H9 (cell line): ENCODE data around the gene ULBP3. TPM values are rescaled to one million over a fixed set of nuclear protein-coding genes. Genes with fewer than 3 reads are reported as not detected.
"Not testable (repeated sequence)": the region's sequence is repeated elsewhere in the genome, so short reads cannot be mapped to it uniquely, and the experiment has no call there.

Source experiments
- DNase-seq: peaks from one replicate; pipeline ENCODE4 v3.0.0-alpha.2; 2017
- H2AFZ ChIP-seq: one replicate; pipeline ENCODE4 v1.6.1; 2013; ENCODE audit warnings: mild to moderate bottlenecking, low read length, control low read depth, moderate library complexity
- H2AK5ac ChIP-seq: 2 replicates; pipeline ENCODE4 v1.6.1; 2013; ENCODE audit warnings: low read length, control low read depth, mixed read lengths; ENCODE audit not compliant: insufficient read length
- H2BK120ac ChIP-seq: one replicate; pipeline ENCODE4 v1.6.1; 2013; ENCODE audit warnings: low read depth, mild to moderate bottlenecking, low read length, control low read depth, inconsistent platforms; ENCODE audit not compliant: poor library complexity, severe bottlenecking
- H2BK12ac ChIP-seq: 2 replicates; pipeline ENCODE4 v1.6.1; 2013; ENCODE audit warnings: low read length, control low read depth, mixed read lengths, low read depth; ENCODE audit not compliant: insufficient read length
- H2BK15ac ChIP-seq: 2 replicates; pipeline ENCODE4 v1.6.1; 2013; ENCODE audit warnings: low read depth, low read length, control low read depth
- H2BK20ac ChIP-seq: one replicate; pipeline ENCODE4 v1.6.1; 2013; ENCODE audit warnings: low read depth, mild to moderate bottlenecking, low read length, control low read depth, inconsistent platforms; ENCODE audit not compliant: poor library complexity, severe bottlenecking
- H2BK5ac ChIP-seq: 2 replicates; pipeline ENCODE4 v1.6.1; 2013; ENCODE audit warnings: low read length, control low read depth, mixed read lengths; ENCODE audit not compliant: insufficient read length
- H3K14ac ChIP-seq: 2 replicates; pipeline ENCODE4 v1.6.1; 2013; ENCODE audit warnings: low read length, control low read depth; ENCODE audit not compliant: insufficient read depth
- H3K18ac ChIP-seq: 2 replicates; pipeline ENCODE4 v1.6.1; 2013; ENCODE audit warnings: low read depth, mild to moderate bottlenecking, mixed read lengths, low read length, control low read depth; ENCODE audit not compliant: insufficient read length
- H3K23ac ChIP-seq: 2 replicates; pipeline ENCODE4 v1.6.1; 2013; ENCODE audit warnings: low read length, control low read depth, mixed read lengths, low read depth; ENCODE audit not compliant: insufficient read length
- H3K23me2 ChIP-seq: 2 replicates; pipeline ENCODE4 v1.6.1; 2013; ENCODE audit warnings: low read depth, mild to moderate bottlenecking, mixed read lengths, low read length, control low read depth; ENCODE audit not compliant: insufficient read length, poor library complexity, severe bottlenecking
- H3K27ac ChIP-seq: 2 replicates; pipeline ENCODE4 v1.5.1; 2013; ENCODE audit warnings: low read length, control low read depth, mixed read lengths, low read depth; ENCODE audit not compliant: insufficient read length
- H3K27me3 ChIP-seq: 2 replicates; pipeline ENCODE4 v1.6.1; 2013; ENCODE audit warnings: low read length, control low read depth, inconsistent platforms; ENCODE audit not compliant: insufficient read depth
- H3K4ac ChIP-seq: 2 replicates; pipeline ENCODE4 v1.6.1; 2013; ENCODE audit warnings: low read depth, mild to moderate bottlenecking, control low read depth, inconsistent platforms, low read length, moderate library complexity
- H3K4me1 ChIP-seq: 2 replicates; pipeline ENCODE4 v1.6.1; 2013; ENCODE audit warnings: low read length, control low read depth, inconsistent platforms; ENCODE audit not compliant: insufficient read depth
- H3K4me2 ChIP-seq: 2 replicates; pipeline ENCODE4 v1.6.1; 2013; ENCODE audit warnings: low read length, control low read depth, mixed read lengths; ENCODE audit not compliant: insufficient read length, insufficient read depth
- H3K56ac ChIP-seq: 2 replicates; pipeline ENCODE4 v1.6.1; 2013; ENCODE audit warnings: low read depth, mild to moderate bottlenecking, mixed read lengths, low read length, control low read depth; ENCODE audit not compliant: insufficient read length
- H3K79me1 ChIP-seq: 2 replicates; pipeline ENCODE4 v1.6.1; 2013; ENCODE audit warnings: low read depth, mild to moderate bottlenecking, moderate library complexity, low read length, control low read depth, inconsistent platforms; ENCODE audit not compliant: insufficient read depth, poor library complexity, severe bottlenecking
- H3K79me2 ChIP-seq: 2 replicates; pipeline ENCODE4 v1.6.1; 2013; ENCODE audit warnings: low read length, control low read depth, inconsistent platforms; ENCODE audit not compliant: insufficient read depth
- H3K9ac ChIP-seq: 2 replicates; pipeline ENCODE4 v1.6.1; 2013; ENCODE audit warnings: low read length, control low read depth, mixed read lengths; ENCODE audit not compliant: insufficient read length; ENCODE audit errors: extremely low read depth
- H3K9me3 ChIP-seq: one replicate; pipeline ENCODE4 v1.6.1; 2013; ENCODE audit warnings: low read depth, low read length, inconsistent platforms; ENCODE audit not compliant: control insufficient read depth
- H3T11ph ChIP-seq: one replicate; pipeline ENCODE4 v1.6.1; 2013; ENCODE audit warnings: mild to moderate bottlenecking, low read length, control low read depth, inconsistent platforms
- H4K20me1 ChIP-seq: one replicate; pipeline ENCODE4 v1.6.1; 2013; ENCODE audit not compliant: control insufficient read depth, insufficient read length, insufficient read depth
- H4K5ac ChIP-seq: 2 replicates; pipeline ENCODE4 v1.6.1; 2013; ENCODE audit warnings: low read depth, mild to moderate bottlenecking, mixed read lengths, low read length, control low read depth; ENCODE audit not compliant: insufficient read length
- H4K8ac ChIP-seq: replicated peaks from 2 replicates; pipeline ENCODE4 v1.6.1; 2013; ENCODE audit warnings: low read length, control low read depth, mixed read lengths, low read depth; ENCODE audit not compliant: insufficient read length
- H4K91ac ChIP-seq: 2 replicates; pipeline ENCODE4 v1.6.1; 2013; ENCODE audit warnings: low read depth, mild to moderate bottlenecking, moderate library complexity, mixed read lengths, low read length, control low read depth; ENCODE audit not compliant: insufficient read length
- H3K27ac Mint-ChIP-seq, 3 experiments: 2 replicates in 2 of 3; 3 replicates in 1 of 3; pipeline ENCODE4 v1.8.0; 2020 to 2021; ENCODE audit warnings: mixed read lengths in 3 of 3, mild to moderate bottlenecking in 1 of 3, moderate library complexity in 1 of 3
- H3K27me3 Mint-ChIP-seq: 2 replicates; pipeline ENCODE4 v1.8.0; 2021; ENCODE audit warnings: low read depth, mild to moderate bottlenecking, moderate library complexity, mixed read lengths
- H3K36me3 Mint-ChIP-seq, 3 experiments: 2 replicates in 2 of 3; 3 replicates in 1 of 3; pipeline ENCODE4 v1.8.0; 2020 to 2021; ENCODE audit warnings: low read depth in 3 of 3, mixed read lengths in 3 of 3; ENCODE audit not compliant: insufficient read depth in 1 of 3
- H3K4me1 Mint-ChIP-seq, 2 experiments: 2 replicates each; pipeline ENCODE4 v1.8.0; 2020; ENCODE audit warnings: mixed read lengths in 2 of 2
- H3K4me3 Mint-ChIP-seq, 2 experiments: 2 replicates in 1 of 2; 3 replicates in 1 of 2; pipeline ENCODE4 v1.8.0; 2020 to 2021; ENCODE audit warnings: mild to moderate bottlenecking in 2 of 2, mixed read lengths in 2 of 2, moderate library complexity in 1 of 2
- H3K9me3 Mint-ChIP-seq, 2 experiments: 2 replicates in 1 of 2; 3 replicates in 1 of 2; pipeline ENCODE4 v1.8.0; 2020; ENCODE audit warnings: mild to moderate bottlenecking in 2 of 2, mixed read lengths in 2 of 2, moderate library complexity in 1 of 2
- WGBS: extraction: QIAGEN DNeasy Blood & Tissue Kit; methylation state at CpG from one replicate; pipeline ENCODE4 v1.1.7; 2013; ENCODE audit warnings: missing lambda C conversion rate, low lambda C conversion rate, mixed read lengths; ENCODE audit not compliant: insufficient read length; ENCODE audit errors: extremely low coverage; 5-methylcytosine and 5-hydroxymethylcytosine counted together
- total RNA-seq: library from RNA; stranded (reverse); gene quantifications from 2 replicates; pipeline ENCODE4 v1.2.1, GENCODE V29; 2021

Gene ULBP3
- total RNA-seq, 1 experiment from 2014 or later = 5.8 TPM

GRCh38 chr6:150012846-150013784, 55.8 kb downstream of the ULBP3 start:
- H3K18ac ChIP-seq, H3T11ph ChIP-seq, H3K9me3 Mint-ChIP-seq, H3K23me2 ChIP-seq, H2BK15ac ChIP-seq, H3K4me3 Mint-ChIP-seq, H3K56ac ChIP-seq, DNase-seq, H4K20me1 ChIP-seq, H2BK120ac ChIP-seq, H3K79me1 ChIP-seq, H4K91ac ChIP-seq, H3K36me3 Mint-ChIP-seq, H3K23ac ChIP-seq, H2AFZ ChIP-seq, H3K9ac ChIP-seq, H2BK5ac ChIP-seq, H3K27ac ChIP-seq, H2BK12ac ChIP-seq, H3K4me1 ChIP-seq, H3K14ac ChIP-seq, H2BK20ac ChIP-seq, H3K4ac ChIP-seq, H3K9me3 ChIP-seq, H3K27ac Mint-ChIP-seq, H4K8ac ChIP-seq, H3K79me2 ChIP-seq, H3K4me2 ChIP-seq, H2AK5ac ChIP-seq, H4K5ac ChIP-seq: not testable (repeated sequence)
- WGBS = no CpG with 5 or more reads among the region's 8 CpGs
- peaks cover 98% of the 10 kb centered on the region for H3K27me3 Mint-ChIP-seq
- H3K4me1 Mint-ChIP-seq = peaks cover 2 to 11% of the 10 kb centered on the region in 2 experiments; a peak in 3 of 4 replicates
- peaks cover 54% of the 10 kb centered on the region for H3K27me3 ChIP-seq

Other genes starting within 250 kb of the ULBP3 start
- 14.8 and 15.6 TPM in 2 replicates for gene LRP11, start 204.8 kb downstream of the ULBP3 start, total RNA-seq
- not detected in 2 replicates for gene RAET1E, start 171.0 kb downstream of the ULBP3 start, total RNA-seq
- not detected in 2 replicates for gene RAET1G, start 146.0 kb downstream of the ULBP3 start, total RNA-seq
- not detected in 2 replicates for gene ULBP2, start 127.1 kb downstream of the ULBP3 start, total RNA-seq
- 1.6 and 2.1 TPM in 2 replicates for gene ULBP1, start 105.2 kb downstream of the ULBP3 start, total RNA-seq
- not detected in 2 replicates for gene RAET1L, start 43.6 kb downstream of the ULBP3 start, total RNA-seq
- gene PPP1R14C, start 73.9 kb upstream of the ULBP3 start, total RNA-seq = 0.09 and 0.37 TPM in 2 replicates